IMR-90 (cell line): ENCODE results near the gene PLCL2. TPM values are rescaled to one million over a fixed set of nuclear protein-coding genes. Genes with fewer than 3 reads are reported as not detected.

ENCODE experiments used
- ATAC-seq: fragments of 200-7000 bp; cut with Tn5 transposase; 2 replicates; pipeline ENCODE4 v1.9.1; 2020; ENCODE audit warnings: low read depth, mild to moderate bottlenecking, moderate library complexity
- BruUV-seq: library from RNA; stranded (reverse); fragments of 400-500 nt; replicated peaks from 2 replicates; lab custom pipeline; 2021; lab: Mats Ljungman, UMichigan
- CTCF ChIA-PET: fragments of 300-600 bp; formaldehyde crosslinking; extraction: SDS; loops from one replicate; lab custom pipeline; 2021; ENCODE audit warnings: antibody characterized with exemption; lab: Yijun Ruan, JAX
- POLR2A ChIA-PET: fragments of 300-600 bp; sonication (Branson Sonifier 250); formaldehyde crosslinking; loops from one replicate; lab custom pipeline; 2022; ENCODE audit warnings: antibody characterized with exemption; ENCODE audit not compliant: unreplicated experiment; lab: Charles Lee
- DNase-seq: peaks from one replicate; pipeline ENCODE4 v3.0.0; 2013
- H2AFZ ChIP-seq: replicated peaks from 2 replicates; pipeline ENCODE3; 2013; ENCODE audit warnings: low read length, mild to moderate bottlenecking; ENCODE audit not compliant: poor library complexity
- H2AK5ac ChIP-seq: 2 replicates; pipeline ENCODE4 v1.6.1; 2013; ENCODE audit warnings: low read depth, low read length, inconsistent platforms
- H2AK9ac ChIP-seq: replicated peaks from 2 replicates; pipeline ENCODE3; 2013; ENCODE audit warnings: mild to moderate bottlenecking, low read depth, low read length, moderate library complexity; ENCODE audit not compliant: poor library complexity
- H2BK120ac ChIP-seq: 2 replicates; pipeline ENCODE4 v1.6.1; 2013; ENCODE audit warnings: low read depth, low read length, inconsistent platforms
- H2BK15ac ChIP-seq: 3 replicates; pipeline ENCODE4 v1.6.1; 2013; ENCODE audit warnings: low read depth, low read length, inconsistent platforms
- H2BK20ac ChIP-seq: 2 replicates; pipeline ENCODE4 v1.6.1; 2013; ENCODE audit warnings: low read depth, mild to moderate bottlenecking, inconsistent platforms, low read length, moderate library complexity
- H2BK5ac ChIP-seq: 2 replicates; pipeline ENCODE4 v1.6.1; 2013; ENCODE audit warnings: mild to moderate bottlenecking, low read depth, low read length, inconsistent platforms; ENCODE audit not compliant: poor library complexity, severe bottlenecking
- H3K14ac ChIP-seq: replicated peaks from 2 replicates; pipeline ENCODE4 v1.6.1; 2013; ENCODE audit warnings: low read depth, low read length, inconsistent platforms
- H3K18ac ChIP-seq: 2 replicates; pipeline ENCODE4 v1.6.1; 2013; ENCODE audit warnings: low read depth, low read length, control low read depth
- H3K23ac ChIP-seq: 2 replicates; pipeline ENCODE4 v1.6.1; 2013; ENCODE audit warnings: low read depth, low read length, inconsistent platforms
- H3K27ac ChIP-seq: 2 replicates; pipeline ENCODE4 v1.5.1; 2013; ENCODE audit warnings: mild to moderate bottlenecking, control low read depth, low read length; ENCODE audit not compliant: insufficient read depth
- H3K27me3 ChIP-seq: 2 replicates; pipeline ENCODE4 v1.6.1; 2013; ENCODE audit warnings: low read length; ENCODE audit not compliant: control insufficient read depth, insufficient read depth
- H3K36me3 ChIP-seq: 2 replicates; pipeline ENCODE4 v1.6.1; 2013; ENCODE audit warnings: low read length, mixed read lengths; ENCODE audit not compliant: control insufficient read depth, insufficient read depth
- H3K4ac ChIP-seq: 2 replicates; pipeline ENCODE4 v1.6.1; 2013; ENCODE audit warnings: low read depth, low read length, inconsistent platforms
- H3K4me1 ChIP-seq: 2 replicates; pipeline ENCODE4 v1.6.1; 2013; ENCODE audit warnings: low read length, mixed read lengths; ENCODE audit not compliant: control insufficient read depth, insufficient read depth
- H3K4me2 ChIP-seq: 2 replicates; pipeline ENCODE4 v1.6.1; 2013; ENCODE audit warnings: low read depth, mild to moderate bottlenecking, control low read depth, low read length, moderate library complexity
- H3K4me3 ChIP-seq: 2 replicates; pipeline ENCODE4 v1.5.1; 2013; ENCODE audit warnings: low read depth, mild to moderate bottlenecking, control low read depth, low read length, moderate library complexity; ENCODE audit not compliant: insufficient read depth
- H3K56ac ChIP-seq: 2 replicates; pipeline ENCODE4 v1.6.1; 2013; ENCODE audit warnings: low read length, inconsistent platforms; ENCODE audit not compliant: insufficient read depth; ENCODE audit errors: extremely low read depth
- H3K79me1 ChIP-seq, 2 experiments: 2 replicates each; pipeline ENCODE4 v1.6.1; 2013; ENCODE audit warnings: low read length in 2 of 2, inconsistent platforms in 1 of 2, low read depth in 1 of 2
- H3K9ac ChIP-seq: 2 replicates; pipeline ENCODE4 v1.6.1; 2013; ENCODE audit warnings: low read depth, low read length, control low read depth
- H3K9me1 ChIP-seq: 2 replicates; pipeline ENCODE4 v1.6.1; 2013; ENCODE audit warnings: low read length, inconsistent platforms; ENCODE audit not compliant: insufficient read depth
- H3K9me3 ChIP-seq: 2 replicates; pipeline ENCODE4 v1.6.1; 2013; ENCODE audit warnings: low read length; ENCODE audit not compliant: control insufficient read depth, insufficient read depth
- H4K20me1 ChIP-seq: 2 replicates; pipeline ENCODE4 v1.6.1; 2013; ENCODE audit warnings: low read length, inconsistent platforms; ENCODE audit not compliant: insufficient read depth
- H4K5ac ChIP-seq: 2 replicates; pipeline ENCODE4 v1.6.1; 2013; ENCODE audit warnings: mild to moderate bottlenecking, low read depth, low read length, control low read depth
- H4K8ac ChIP-seq, 2 experiments: 2 replicates each; pipeline ENCODE4 v1.6.1; 2013; ENCODE audit warnings: low read depth in 2 of 2, low read length in 2 of 2, control low read depth in 1 of 2, inconsistent platforms in 1 of 2
- H4K91ac ChIP-seq: 2 replicates; pipeline ENCODE4 v1.6.1; 2013; ENCODE audit warnings: low read depth, low read length, inconsistent platforms; ENCODE audit not compliant: insufficient read depth
- BHLHE40 ChIP-seq: fragments of 150-350 bp; IDR thresholded peaks from 2 replicates; pipeline ENCODE4 v1.6.1; 2016; ENCODE audit warnings: mild to moderate bottlenecking, low read depth, low read length
- CEBPB ChIP-seq: IDR thresholded peaks from 2 replicates; pipeline ENCODE4 v1.6.1; 2012; ENCODE audit warnings: low read depth, low read length, improper control_type of control experiment
- CHD1 ChIP-seq: IDR thresholded peaks from 2 replicates; pipeline ENCODE4 v1.6.1; 2012; ENCODE audit warnings: low read depth, low read length, improper control_type of control experiment
- CTCF ChIP-seq: conservative IDR thresholded peaks from 2 replicates; pipeline ENCODE4 v1.5.1; 2012; ENCODE audit warnings: mild to moderate bottlenecking, low read depth, low read length, improper control_type of control experiment
- ELK1 ChIP-seq: fragments of 150-350 bp; IDR thresholded peaks from 2 replicates; pipeline ENCODE4 v1.6.1; 2016; ENCODE audit warnings: low read depth, mild to moderate bottlenecking, low read length, moderate library complexity, borderline replicate concordance
- FOS ChIP-seq: fragments of 150-350 bp; IDR thresholded peaks from 2 replicates; pipeline ENCODE4 v1.6.1; 2016; ENCODE audit warnings: low read depth, low read length
- MAFK ChIP-seq: IDR thresholded peaks from 2 replicates; pipeline ENCODE4 v1.6.1; 2012; ENCODE audit warnings: low read depth, low read length, improper control_type of control experiment
- MAZ ChIP-seq: IDR thresholded peaks from 2 replicates; pipeline ENCODE4 v1.6.1; 2012; ENCODE audit warnings: low read depth, mild to moderate bottlenecking, low read length, improper control_type of control experiment, moderate library complexity, borderline replicate concordance
- MXI1 ChIP-seq: IDR thresholded peaks from 2 replicates; pipeline ENCODE4 v1.6.1; 2012; ENCODE audit warnings: low read depth, mild to moderate bottlenecking, low read length, moderate library complexity, borderline replicate concordance
- NFE2L2 ChIP-seq: fragments of 150-350 bp; IDR thresholded peaks from 2 replicates; pipeline ENCODE4 v1.6.1; 2016; ENCODE audit warnings: low read depth, mild to moderate bottlenecking, low read length
- POLR2A ChIP-seq: IDR thresholded peaks from 2 replicates; pipeline ENCODE4 v1.6.1; 2012; ENCODE audit warnings: mild to moderate bottlenecking, low read depth, low read length
- RAD21 ChIP-seq: IDR thresholded peaks from 2 replicates; pipeline ENCODE4 v1.6.1; 2012; ENCODE audit warnings: low read length, improper control_type of control experiment
- SMC3 ChIP-seq: fragments of 150-350 bp; IDR thresholded peaks from 2 replicates; pipeline ENCODE4 v1.6.1; 2016; ENCODE audit warnings: low read depth, mild to moderate bottlenecking, antibody characterized with exemption, low read length, moderate library complexity
- USF2 ChIP-seq: fragments of 150-350 bp; IDR thresholded peaks from 2 replicates; pipeline ENCODE4 v1.6.1; 2017; ENCODE audit warnings: mild to moderate bottlenecking, antibody characterized with exemption, low read length, low read depth
- WGBS, 2 experiments: methylation state at CpG; one replicate each; pipeline versions ENCODE4 v1.1.5 to v1.1.7; 2013; ENCODE audit warnings: missing lambda C conversion rate in 2 of 2; ENCODE audit not compliant: insufficient read length in 1 of 2; ENCODE audit errors: extremely low coverage in 2 of 2; 5-methylcytosine and 5-hydroxymethylcytosine counted together
- dilution Hi-C: fragments of 300-500 bp; cut with HindIII; formaldehyde crosslinking; loops from one replicate; pipeline ENCODE4 v1.14.3; 2018; ENCODE audit warnings: low sequenced_read_pairs; ENCODE audit not compliant: unreplicated experiment
- in situ Hi-C: fragments of 300-500 bp; cut with MboI; formaldehyde crosslinking; loops from 3 replicates; pipeline ENCODE4 v1.14.3; 2019; ENCODE audit warnings: low sequenced_read_pairs, inconsistent platforms, mixed read lengths
- intact Hi-C: fragments of 100-400 bp; cut with micrococcal nuclease; formaldehyde crosslinking; loops from 2 replicates; pipeline ENCODE4 v1.10.0; 2022
- polyA plus RNA-seq, 3 experiments: library from polyadenylated mRNA; depleted of rRNA; stranded (reverse); fragments of >200 nt; gene quantifications; 2 replicates each; pipeline ENCODE4 v1.2.3, GENCODE V29; 2012; ENCODE audit warnings: low replicate concordance in 1 of 3
- total RNA-seq: library from RNA; depleted of rRNA; stranded (reverse); fragments of >200 nt; gene quantifications from 2 replicates; pipeline ENCODE4 v1.2.3, GENCODE V29; 2012

PLCL2 gene
- total and polyA plus RNA-seq, 2 of the 4 experiments (the other 2 are of a cell fraction), result 0.92 to 3.8 TPM

GRCh38 chr3:16899919-16900318 is 15.2 kb downstream of the PLCL2 start (continued):
- no peak for TF ChIP-seq CTCF
- TF ChIP-seq SMC3, result no peak
- TF ChIP-seq POLR2A, result no peak

GRCh38 chr3:16900779-16901440 is 16.2 kb downstream of the PLCL2 start:
- Histone ChIP-seq H2AFZ (no peak overlapping the region), H2AK9ac (no peak overlapping the region), H3K4me2 (no peak overlapping the region), H3K36me3 (no peaks in the 10 kb centered on the region), H4K5ac (no peak overlapping the region), H2BK120ac (no peak overlapping the region), H2BK5ac (no peak overlapping the region), H4K8ac (no peak overlapping the region), H3K56ac (no peak overlapping the region), H3K27me3 (no peaks in the 10 kb centered on the region; the same call in 1 of the 2 replicates), H2AK5ac (no peak overlapping the region), H3K4me1 (no peaks in the 10 kb centered on the region; the same call in 1 of the 2 replicates), H3K23ac (no peak overlapping the region), H3K18ac (no peak overlapping the region), H3K9me1 (no peaks in the 10 kb centered on the region), H3K9ac (no peak overlapping the region), H4K20me1 (no peaks in the 10 kb centered on the region), H3K14ac (no peak overlapping the region), H4K91ac (no peak overlapping the region), H2BK15ac (no peak overlapping the region), H3K27ac (no peak overlapping the region), H3K9me3 (no peaks in the 10 kb centered on the region), H3K4me3 (no peak overlapping the region), H3K4ac (no peak overlapping the region), H2BK20ac (no peak overlapping the region), H3K79me1 (no peaks in the 10 kb centered on the region)
- intact Hi-C loops, result no loop called here
- no CpG with 5 or more reads among the region's 4 CpGs for WGBS, 2 experiments
- dilution Hi-C loops, result no loop called here
- no TSS peak for BruUV-seq
- no peak for ATAC-seq
- ChIA-PET CTCF (no interaction called here), POLR2A (no interaction called here)
- no peak for DNase-seq
- in situ Hi-C loops, result no loop called here
- no peak for TF ChIP-seq FOS
- no peak for TF ChIP-seq RAD21
- TF ChIP-seq MAFK, result no peak
- TF ChIP-seq CHD1, result no peak
- no peak for TF ChIP-seq NFE2L2
- no peak for TF ChIP-seq MXI1
- no peak for TF ChIP-seq SMC3
- TF ChIP-seq MAZ, result no peak
- TF ChIP-seq CEBPB, result no peak
- no peak for TF ChIP-seq BHLHE40
- no peak for TF ChIP-seq USF2
- no peak for TF ChIP-seq ELK1
